Measurements from ENCODE around the gene RNF222.

DNA sequence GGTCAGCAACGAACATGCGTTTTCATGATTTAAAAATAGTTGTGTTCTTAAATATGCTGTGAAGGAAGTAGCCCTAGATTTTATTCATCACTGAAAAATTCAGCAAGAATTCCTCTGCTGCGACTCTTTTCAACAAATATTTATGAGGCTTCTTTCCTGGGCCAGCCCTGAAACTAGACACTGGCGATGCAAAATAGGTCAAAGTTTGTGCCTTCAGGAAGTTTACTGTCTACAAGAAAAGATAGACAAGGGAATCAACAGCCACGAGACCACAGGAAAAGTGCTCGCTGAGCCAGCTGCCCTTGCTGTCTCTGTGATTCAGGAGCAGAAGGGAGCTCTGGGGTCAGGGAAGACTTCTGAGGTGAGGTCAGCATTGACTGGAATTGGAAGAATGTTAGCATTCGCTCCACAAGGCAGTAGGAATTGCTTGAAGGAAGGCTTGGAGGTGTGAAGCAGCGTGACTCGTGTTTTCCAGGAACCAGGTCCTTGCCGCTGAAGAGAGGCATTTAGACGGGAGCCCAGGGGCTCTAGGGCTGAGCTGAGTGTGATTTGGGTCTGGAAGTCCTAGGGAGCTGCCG, 12.7 kb downstream of the RNF222 start:
- TF ChIP-seq, protein P1, sequence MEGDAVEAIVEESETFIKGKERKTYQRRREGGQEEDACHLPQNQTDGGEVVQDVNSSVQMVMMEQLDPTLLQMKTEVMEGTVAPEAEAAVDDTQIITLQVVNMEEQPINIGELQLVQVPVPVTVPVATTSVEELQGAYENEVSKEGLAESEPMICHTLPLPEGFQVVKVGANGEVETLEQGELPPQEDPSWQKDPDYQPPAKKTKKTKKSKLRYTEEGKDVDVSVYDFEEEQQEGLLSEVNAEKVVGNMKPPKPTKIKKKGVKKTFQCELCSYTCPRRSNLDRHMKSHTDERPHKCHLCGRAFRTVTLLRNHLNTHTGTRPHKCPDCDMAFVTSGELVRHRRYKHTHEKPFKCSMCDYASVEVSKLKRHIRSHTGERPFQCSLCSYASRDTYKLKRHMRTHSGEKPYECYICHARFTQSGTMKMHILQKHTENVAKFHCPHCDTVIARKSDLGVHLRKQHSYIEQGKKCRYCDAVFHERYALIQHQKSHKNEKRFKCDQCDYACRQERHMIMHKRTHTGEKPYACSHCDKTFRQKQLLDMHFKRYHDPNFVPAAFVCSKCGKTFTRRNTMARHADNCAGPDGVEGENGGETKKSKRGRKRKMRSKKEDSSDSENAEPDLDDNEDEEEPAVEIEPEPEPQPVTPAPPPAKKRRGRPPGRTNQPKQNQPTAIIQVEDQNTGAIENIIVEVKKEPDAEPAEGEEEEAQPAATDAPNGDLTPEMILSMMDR (conservative IDR thresholded peaks at IDR 0.05 in 1 of 2, IDR thresholded peaks at IDR 0.05 in 1 of 2; ENCODE audit: low read depth in 1 of 2, low read length in 2 of 2), result no peak
- no peak for TF ChIP-seq EZH2 (IDR thresholded peaks at IDR 0.05; ENCODE audit: low read length, missing control alignments)

Data from fibroblast of lung (primary cell).